ENCODE data around the gene TNIP1.

TNIP1 gene

GRCh38 chr5:151042453-151043093, 38.3 kb downstream of the TNIP1 start:
- Histone ChIP-seq H3K27ac (ENCODE audit: low read depth, low read length) (no peak overlapping the region), H3K4me1 (ENCODE audit: control insufficient read depth, low read length) (no peaks in the 10 kb centered on the region), H3K79me2 (ENCODE audit: control insufficient read depth, low read length) (no peaks in the 10 kb centered on the region), H3F3A (ENCODE audit: control insufficient read depth, insufficient read depth) (no peaks in the 10 kb centered on the region), H4K20me1 (ENCODE audit: control insufficient read depth, insufficient read depth, low read depth, low read length) (no peaks in the 10 kb centered on the region), H3K9me2 (replicated peaks; ENCODE audit: control insufficient read depth, low read length) (no peaks in the 10 kb centered on the region), H3K9me3 (ENCODE audit: control insufficient read depth, insufficient read depth, low read length) (no peaks in the 10 kb centered on the region), H3K36me3 (ENCODE audit: control insufficient read depth, low read length) (peaks cover 81% of the 10 kb centered on the region), H3K27me3 (ENCODE audit: control insufficient read depth, low read length) (no peaks in the 10 kb centered on the region), H3K4me2 (ENCODE audit: low read length) (no peak overlapping the region), H3K4me3 (ENCODE audit: low read length) (no peak overlapping the region)
- TF ChIP-seq, protein P1, sequence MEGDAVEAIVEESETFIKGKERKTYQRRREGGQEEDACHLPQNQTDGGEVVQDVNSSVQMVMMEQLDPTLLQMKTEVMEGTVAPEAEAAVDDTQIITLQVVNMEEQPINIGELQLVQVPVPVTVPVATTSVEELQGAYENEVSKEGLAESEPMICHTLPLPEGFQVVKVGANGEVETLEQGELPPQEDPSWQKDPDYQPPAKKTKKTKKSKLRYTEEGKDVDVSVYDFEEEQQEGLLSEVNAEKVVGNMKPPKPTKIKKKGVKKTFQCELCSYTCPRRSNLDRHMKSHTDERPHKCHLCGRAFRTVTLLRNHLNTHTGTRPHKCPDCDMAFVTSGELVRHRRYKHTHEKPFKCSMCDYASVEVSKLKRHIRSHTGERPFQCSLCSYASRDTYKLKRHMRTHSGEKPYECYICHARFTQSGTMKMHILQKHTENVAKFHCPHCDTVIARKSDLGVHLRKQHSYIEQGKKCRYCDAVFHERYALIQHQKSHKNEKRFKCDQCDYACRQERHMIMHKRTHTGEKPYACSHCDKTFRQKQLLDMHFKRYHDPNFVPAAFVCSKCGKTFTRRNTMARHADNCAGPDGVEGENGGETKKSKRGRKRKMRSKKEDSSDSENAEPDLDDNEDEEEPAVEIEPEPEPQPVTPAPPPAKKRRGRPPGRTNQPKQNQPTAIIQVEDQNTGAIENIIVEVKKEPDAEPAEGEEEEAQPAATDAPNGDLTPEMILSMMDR (IDR thresholded peaks at IDR 0.05; ENCODE audit: low read depth, low read length, poor library complexity, severe bottlenecking): no peak
- TF ChIP-seq EZH2phosphoT487 (IDR thresholded peaks at IDR 0.05; ENCODE audit: borderline replicate concordance, low read length): no peak

- TF ChIP-seq, protein P1 (IDR thresholded peaks at IDR 0.05; ENCODE audit: low read depth, low read length, poor library complexity, severe bottlenecking): no peak
- TF ChIP-seq EZH2phosphoT487 (IDR thresholded peaks at IDR 0.05; ENCODE audit: borderline replicate concordance, low read length): no peak
- H3K27me3 ChIP-seq (ENCODE audit: control insufficient read depth, low read length): no peaks in the 10 kb centered on the region
- H3K4me2 ChIP-seq (ENCODE audit: low read length): no peak overlapping the region
- no peaks in the 10 kb centered on the region for H3K79me2 ChIP-seq (ENCODE audit: control insufficient read depth, low read length)
- H4K20me1 ChIP-seq (ENCODE audit: control insufficient read depth, insufficient read depth, low read depth, low read length): no peaks in the 10 kb centered on the region
- peaks cover 81% of the 10 kb centered on the region for H3K36me3 ChIP-seq (ENCODE audit: control insufficient read depth, low read length)
- H3F3A ChIP-seq (ENCODE audit: control insufficient read depth, insufficient read depth): no peaks in the 10 kb centered on the region
- H3K4me3 ChIP-seq (ENCODE audit: low read length): no peak overlapping the region
- H3K9me3 ChIP-seq (ENCODE audit: control insufficient read depth, insufficient read depth, low read length): no peaks in the 10 kb centered on the region
- no peaks in the 10 kb centered on the region for H3K9me2 ChIP-seq (replicated peaks; ENCODE audit: control insufficient read depth, low read length)
- H3K4me1 ChIP-seq (ENCODE audit: control insufficient read depth, low read length): no peaks in the 10 kb centered on the region
- no peak overlapping the region for H3K27ac ChIP-seq (ENCODE audit: low read depth, low read length)
Measured at GRCh38 chr5:151041577-151042268, 39.1 kb downstream of the TNIP1 start.

GRCh38 chr5:151040211-151040747, 40.6 kb downstream of the TNIP1 start:
- Histone ChIP-seq H4K20me1 (ENCODE audit: control insufficient read depth, insufficient read depth, low read depth, low read length) (no peaks in the 10 kb centered on the region), H3K4me1 (ENCODE audit: control insufficient read depth, low read length) (no peaks in the 10 kb centered on the region), H3F3A (ENCODE audit: control insufficient read depth, insufficient read depth) (no peaks in the 10 kb centered on the region), H3K9me2 (replicated peaks; ENCODE audit: control insufficient read depth, low read length) (no peaks in the 10 kb centered on the region), H3K9me3 (ENCODE audit: control insufficient read depth, insufficient read depth, low read length) (no peaks in the 10 kb centered on the region), H3K36me3 (ENCODE audit: control insufficient read depth, low read length) (peaks cover 85% of the 10 kb centered on the region), H3K4me2 (ENCODE audit: low read length) (no peak overlapping the region), H3K27me3 (ENCODE audit: control insufficient read depth, low read length) (no peaks in the 10 kb centered on the region), H3K79me2 (ENCODE audit: control insufficient read depth, low read length) (no peaks in the 10 kb centered on the region), H3K27ac (ENCODE audit: low read depth, low read length) (no peak overlapping the region), H3K4me3 (ENCODE audit: low read length) (no peak overlapping the region)
- TF ChIP-seq EZH2phosphoT487 (IDR thresholded peaks at IDR 0.05; ENCODE audit: borderline replicate concordance, low read length): no peak
- TF ChIP-seq, protein P1 (IDR thresholded peaks at IDR 0.05; ENCODE audit: low read depth, low read length, poor library complexity, severe bottlenecking): no peak

All from DOHH2 (cell line).